ENCODE measurements around the gene MYO7A.

- no peak for TF ChIP-seq CTCF (IDR thresholded peaks at IDR 0.05)
- TF ChIP-seq EZH2 (IDR thresholded peaks at IDR 0.05) = no peak
These were observed 83.0 kb downstream of the MYO7A start for GRCh38 chr11:77211040-77211451.
